Measurements from ENCODE around the gene PHACTR4. TPM values are rescaled to one million over a fixed set of nuclear protein-coding genes. Genes with fewer than 3 reads are reported as not detected.
"Not testable (repeated sequence)": the region's sequence is repeated elsewhere in the genome, so short reads cannot be mapped to it uniquely, and the experiment has no call there.

PHACTR4 gene
- total and polyA plus RNA-seq, 10 of the 15 experiments (the other 5 are each of a cell fraction or from before 2014, with no cell fraction given), result 8.9 to 34.2 (median 12.5) TPM

GRCh38 chr1:28374297-28374696 is 4.8 kb downstream of the PHACTR4 start (continued):
- TF ChIP-seq HDGF (IDR thresholded peaks at IDR 0.05) (no peak), WRNIP1 (IDR thresholded peaks at IDR 0.05; ENCODE audit: borderline replicate concordance, low read depth, low read length) (no peak)

GRCh38 chr1:28375598-28375997 is 6.1 kb downstream of the PHACTR4 start:
- H4K20me1 ChIP-seq (ENCODE audit: control insufficient read depth, insufficient read depth); H3K36me3 ChIP-seq (ENCODE audit: control insufficient read depth in 2 of 2, insufficient read depth in 2 of 2, low read length in 1 of 2); H2AFZ ChIP-seq (ENCODE audit: control insufficient read depth, low read depth, low read length); H3K9ac ChIP-seq (ENCODE audit: control insufficient read depth, insufficient read depth, low read length); intact Hi-C loops (cut with micrococcal nuclease; ENCODE audit: unreplicated experiment); FAIRE-seq; ATAC-seq; in situ Hi-C loops (cut with MboI); H3K4me3 ChIP-seq; H3K27me3 ChIP-seq (replicated peaks in 1 of 2; ENCODE audit: control insufficient read depth in 2 of 2, insufficient read depth in 2 of 2, low read length in 1 of 2); BruUV-seq (replicated peaks); H3K9me3 ChIP-seq (replicated peaks; ENCODE audit: control insufficient read depth, insufficient read depth, low read length); DNase-seq (ENCODE audit: low read depth, low spot score); H3K4me1 ChIP-seq (ENCODE audit: control insufficient read depth, insufficient read depth, low read length); H3K4me2 ChIP-seq (ENCODE audit: control insufficient read depth, insufficient read depth); H3K27ac ChIP-seq (ENCODE audit: control insufficient read depth, insufficient read depth): not testable (repeated sequence)
- WGBS (ENCODE audit: insufficient coverage, insufficient replicate concordance, low lambda C conversion rate, missing lambda C conversion rate), result 95% methylated on average over 11 of the region's 11 CpGs
- ChIA-PET POLR2A (interaction anchor here (0.5 to 1.1 kb wide), 3 partner anchors 130 to 361 kb away, joined by 3 to 7 read pairs (median 3); partner anchors contain the start of gene YTHDF2), RAD21 (ENCODE audit: unreplicated experiment) (interaction anchor here (1.0 kb wide), 1 partner anchor 34 kb away, joined by 4 read pairs; no protein-coding TSS in a partner anchor), CTCF (interaction anchor here (1.0 kb wide), 1 partner anchor 127 kb away, joined by 3 read pairs; no protein-coding TSS in a partner anchor), SMC1A (ENCODE audit: uncharacterized antibody, unreplicated experiment) (interaction anchor here (1.2 to 1.6 kb wide), 2 partner anchors 28 to 127 kb away, joined by 3 read pairs; no protein-coding TSS in a partner anchor)
- H3K79me2 ChIP-seq (ENCODE audit: control insufficient read depth, insufficient read depth, low read length), result peaks cover 35% of the 10 kb centered on the region

- DNase-seq (ENCODE audit: low read depth, low spot score); H3K4me1 ChIP-seq (ENCODE audit: control insufficient read depth, insufficient read depth, low read length); H3K27ac ChIP-seq (ENCODE audit: control insufficient read depth, insufficient read depth); ATAC-seq; FAIRE-seq; H3K4me3 ChIP-seq; H4K20me1 ChIP-seq (ENCODE audit: control insufficient read depth, insufficient read depth); BruUV-seq (replicated peaks); RAD21 ChIA-PET (ENCODE audit: unreplicated experiment); H3K27me3 ChIP-seq (replicated peaks in 1 of 2; ENCODE audit: control insufficient read depth in 2 of 2, insufficient read depth in 2 of 2, low read length in 1 of 2); H3K4me2 ChIP-seq (ENCODE audit: control insufficient read depth, insufficient read depth); H3K9ac ChIP-seq (ENCODE audit: control insufficient read depth, insufficient read depth, low read length); intact Hi-C loops (cut with micrococcal nuclease; ENCODE audit: unreplicated experiment); H2AFZ ChIP-seq (ENCODE audit: control insufficient read depth, low read depth, low read length); in situ Hi-C loops (cut with MboI); H3K36me3 ChIP-seq (ENCODE audit: control insufficient read depth in 2 of 2, insufficient read depth in 2 of 2, low read length in 1 of 2); H3K9me3 ChIP-seq (replicated peaks; ENCODE audit: control insufficient read depth, insufficient read depth, low read length): not testable (repeated sequence)
- ChIA-PET CTCF (interaction anchor here (0.6 kb wide), 1 partner anchor 97 kb away, joined by 3 read pairs; no protein-coding TSS in a partner anchor), POLR2A (interaction anchor here (1.2 kb wide), 1 partner anchor 10 kb away, joined by 6 read pairs; no protein-coding TSS in a partner anchor), SMC1A (ENCODE audit: uncharacterized antibody, unreplicated experiment) (interaction anchor here (1.6 kb wide), 1 partner anchor 128 kb away, joined by 3 read pairs; no protein-coding TSS in a partner anchor)
- WGBS (ENCODE audit: insufficient coverage, insufficient replicate concordance, low lambda C conversion rate, missing lambda C conversion rate), result 86% methylated on average over 2 of the region's 2 CpGs
- H3K79me2 ChIP-seq (ENCODE audit: control insufficient read depth, insufficient read depth, low read length), result peaks cover 30% of the 10 kb centered on the region
These were observed 6.7 kb downstream of the PHACTR4 start for GRCh38 chr1:28376195-28376594.
